Ovary (tissue), 9 donors: Measurements from ENCODE around the gene SNX32. TPM values are rescaled to one million over a fixed set of nuclear protein-coding genes. Genes with fewer than 3 reads are reported as not detected.

Source experiments
- DNase-seq, 5 donors: peaks; one replicate each; pipeline ENCODE4 v3.0.0-alpha.2; 2019 to 2020
- H3K27ac ChIP-seq, 2 donors: fragments of 200-600 bp; one replicate each; pipeline versions ENCODE4 v1.5.1 to v1.8.0; 2019 to 2022
- H3K27me3 ChIP-seq: fragments of 200-600 bp; one replicate; pipeline ENCODE4 v1.8.0; 2022
- H3K36me3 ChIP-seq: fragments of 200-600 bp; sonication (generic); one replicate; pipeline ENCODE4 v1.5.1; 2019
- H3K4me1 ChIP-seq: one replicate; pipeline ENCODE4 v1.8.1; 2013; ENCODE audit warnings: mild to moderate bottlenecking, moderate library complexity; ENCODE audit not compliant: insufficient read depth
- H3K4me3 ChIP-seq: fragments of 200-600 bp; sonication (generic); one replicate; pipeline ENCODE4 v1.5.1; 2017
- H3K9me3 ChIP-seq, 2 donors: fragments of 200-600 bp in 1 of 2; sonication (generic) in 1 of 2; one replicate each; pipeline versions ENCODE4 v1.5.1 to v1.8.1; 2013 to 2019; ENCODE audit warnings: mild to moderate bottlenecking in 1 of 2, moderate library complexity in 1 of 2
- CTCF ChIP-seq, 3 donors: fragments of 450-650 bp in 2 of 3; fragments of 200-600 bp in 1 of 3; IDR thresholded peaks; one replicate each; pipeline versions ENCODE4 v1.5.1 to v1.8.0; 2016 to 2022; ENCODE audit warnings: antibody characterized with exemption in 3 of 3, mild to moderate bottlenecking in 1 of 3
- EP300 ChIP-seq: sonication (generic); formaldehyde crosslinking; IDR thresholded peaks from one replicate; pipeline ENCODE4 v1.6.1; 2017; ENCODE audit warnings: antibody characterized with exemption
- POLR2A ChIP-seq: fragments of 450-650 bp; IDR thresholded peaks from one replicate; pipeline ENCODE4 v1.6.1; 2017; ENCODE audit warnings: antibody characterized with exemption, mild to moderate bottlenecking, moderate library complexity
- WGBS, 3 donors: extraction: QIAGEN DNeasy Blood & Tissue Kit in 1 of 3; methylation state at CpG; one replicate each; pipeline versions ENCODE4 v1.1.5 to v1.1.7; 2013 to 2017; 5-methylcytosine and 5-hydroxymethylcytosine counted together
- intact Hi-C, 4 donors: fragments of 100-400 bp; cut with DNase I; formaldehyde crosslinking; loops; one replicate each; pipeline versions ENCODE4 v1.11.0 to v1.15.1; 2022 to 2023
- polyA plus RNA-seq, 2 donors: library from polyadenylated mRNA; stranded (reverse); fragments of 200-250 nt in 1 of 2; fragments of 350-450 nt in 1 of 2; fragmentation: Illumina TruSeq in 1 of 2; extraction: RNeasy Lipid Tissue Mini Kit (QIAGEN cat#74804) in 1 of 2; gene quantifications; one replicate each; pipeline ENCODE4 v1.2.3, GENCODE V29; 2013 to 2014
- total RNA-seq, 7 donors: library from RNA; depleted of rRNA in 2 of 7; stranded (reverse); fragments of >200 nt in 2 of 7; fragmentation: NEBNext Ultra II Directional in 3 of 7; extraction: Animal tissue kit (Norgen Biotek cat#: 25700) in 3 of 7; gene quantifications; one replicate each; pipeline versions ENCODE4 v1.1.0 to v1.2.4, GENCODE V29; 2016 to 2023
- donor health status: DM: no; HTN: no; CAD: no; lungs with moderate emphysema.
- donor health status: DM: no; HTN: no; CAD: no.
- donor health status: Bipolar disorder and iron deficiency.
- donor health status: DM: yes; HTN: yes; CAD: no.
- donor health status: DM: no; HTN: no; CAD: no.
- donor health status: DM: yes; HTN: yes; CAD: no.

SNX32 gene
- total and polyA plus RNA-seq, 9 donors = 0.40 to 3.0 (median 1.3) TPM; not detected in 1

DNA sequence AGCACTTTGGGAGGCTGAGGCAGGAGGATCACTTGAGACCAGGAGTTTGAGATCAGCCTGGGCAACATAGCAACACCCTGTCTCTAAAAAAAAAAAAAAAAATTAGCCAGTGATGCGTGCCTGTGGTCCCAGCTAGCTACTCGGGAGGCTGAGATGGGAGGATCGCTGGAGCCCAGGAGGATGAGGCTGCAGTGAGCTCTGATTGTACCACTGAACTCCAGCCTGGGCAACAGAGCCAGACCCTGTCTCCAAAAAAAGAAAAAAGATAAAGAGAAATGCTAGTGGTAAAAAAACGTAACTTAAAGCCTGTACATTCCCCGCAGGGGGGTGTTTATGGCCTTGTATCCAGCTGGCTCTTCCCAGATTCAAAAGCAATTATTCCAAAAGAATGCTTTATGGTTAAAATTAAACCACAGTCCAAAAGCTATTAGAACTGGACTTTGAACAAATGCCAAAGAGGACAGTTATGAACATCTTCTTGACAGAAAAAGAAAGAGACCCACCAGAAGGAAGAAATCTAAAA lies 16.4 kb upstream of the SNX32 start:
- WGBS, 3 donors = 45 to 55% (median 53%) methylated on average over 5 of the region's 5 CpGs
- Histone ChIP-seq H3K4me3 (peak overlapping the region; percentile 49), H3K27me3 (no peaks in the 10 kb centered on the region), H3K27ac (peak overlapping the region in 1 of 2 donors; percentile 72), H3K36me3 (no peaks in the 10 kb centered on the region), H3K4me1 (peaks cover 2% of the 10 kb centered on the region), H3K9me3 (no peaks in the 10 kb centered on the region)
- DNase-seq = no peak
- intact Hi-C loops = loop anchor here in 2 of 4 donors (5.0 to 10.0 kb wide), 2 partner anchors 103 to 110 kb away; partner anchors contain the start of gene KAT5 (in 1 of the 2)
- no peak for TF ChIP-seq POLR2A
- no peak for TF ChIP-seq EP300
- no peak for TF ChIP-seq CTCF (IDR thresholded peaks at IDR 0.05)

DNA sequence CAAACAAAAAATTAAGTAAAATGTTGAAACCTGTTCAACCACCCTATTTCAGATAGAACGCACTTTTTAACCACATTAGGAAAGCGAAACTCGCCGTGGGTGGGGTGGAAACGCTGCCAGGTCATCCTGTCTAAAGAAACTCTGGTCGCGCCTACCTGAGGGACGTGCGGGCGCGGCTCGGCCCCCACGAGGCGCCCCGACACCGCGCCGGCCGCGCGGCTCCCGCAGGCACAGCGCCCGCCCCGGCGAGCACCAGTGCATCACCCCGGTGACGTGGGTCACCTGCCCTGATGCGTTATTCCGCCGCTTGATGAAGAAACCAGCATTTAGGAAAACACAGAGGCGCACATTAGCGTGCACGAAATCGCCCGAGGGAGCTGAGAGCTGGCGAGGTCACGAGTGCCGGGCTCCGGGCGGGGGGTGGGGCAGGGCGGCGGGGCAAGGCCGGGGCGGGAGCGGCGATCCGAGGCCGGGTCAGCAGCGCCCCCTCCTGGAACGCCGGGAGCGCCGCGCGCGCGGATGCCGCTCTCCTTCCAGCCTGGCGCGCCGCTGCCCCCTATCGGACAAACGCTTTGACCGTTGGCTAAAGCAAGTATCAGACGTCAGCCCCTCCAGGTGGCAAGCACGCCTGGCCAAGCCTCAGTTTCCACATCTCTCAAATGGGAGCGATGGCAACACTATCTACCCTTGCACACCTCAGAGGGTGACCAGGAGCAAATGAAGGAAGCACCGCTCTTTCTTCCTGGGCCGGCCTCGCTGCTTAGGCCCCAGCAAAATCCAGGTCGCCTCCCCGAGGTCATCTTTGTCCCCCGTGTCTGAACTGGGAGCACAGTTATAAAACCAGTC lies 15.7 kb upstream of the SNX32 start:
- Histone ChIP-seq H3K27me3 (no peaks in the 10 kb centered on the region), H3K4me1 (peaks cover 2% of the 10 kb centered on the region), H3K4me3 (peak overlapping the region; percentile 49), H3K27ac (peak overlapping the region in 1 of 2 donors; percentile 72), H3K36me3 (no peaks in the 10 kb centered on the region), H3K9me3 (no peaks in the 10 kb centered on the region)
- DNase-seq = peak; percentile 92 to 98 (median 97)
- WGBS, 3 donors = 4 to 9% (median 6%) methylated on average over 46 to 74 of the region's 74 CpGs
- no peak for TF ChIP-seq EP300
- TF ChIP-seq CTCF (IDR thresholded peaks at IDR 0.05) = peak; percentile 96 to 97 (median 96)
- no peak for TF ChIP-seq POLR2A
- intact Hi-C loops = loop anchor here in 3 of 4 donors (1.0 to 10.0 kb wide), 4 partner anchors 38 to 111 kb away; partner anchors contain the start of genes KAT5 (in 2 of the 3) and AP5B1 (in 1 of the 3)

DNA sequence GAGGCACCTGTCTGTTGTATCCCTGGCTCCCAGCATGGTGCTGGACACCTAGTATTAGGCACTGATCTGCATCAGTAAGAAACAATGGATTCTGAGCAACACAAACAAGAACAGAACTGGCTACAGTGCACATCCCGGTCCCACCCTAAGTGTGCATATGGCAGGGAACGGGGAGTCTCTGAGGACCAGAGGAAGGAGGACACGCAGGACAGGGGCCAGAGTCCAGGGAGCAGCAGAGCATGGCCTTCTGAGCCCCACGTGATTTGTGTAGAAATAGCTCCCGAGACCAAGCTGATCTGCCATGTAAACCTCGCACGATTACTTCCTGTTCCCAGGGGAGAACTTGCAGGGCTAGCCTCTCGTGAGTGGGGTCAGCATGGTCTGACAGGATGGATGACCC lies 12.7 kb upstream of the SNX32 start:
- no peak for DNase-seq
- WGBS, 3 donors = 55 to 65% (median 60%) methylated on average over 8 of the region's 8 CpGs
- no peaks in the 10 kb centered on the region for H3K27me3 ChIP-seq
- H3K4me3 ChIP-seq = no peak overlapping the region
- TF ChIP-seq CTCF (IDR thresholded peaks at IDR 0.05) (no peak), POLR2A (no peak), EP300 (no peak)
- intact Hi-C loops = no loop called here
- H3K27ac ChIP-seq = no peak overlapping the region
- H3K36me3 ChIP-seq = no peaks in the 10 kb centered on the region
- no peaks in the 10 kb centered on the region for H3K9me3 ChIP-seq
- peaks cover 2% of the 10 kb centered on the region for H3K4me1 ChIP-seq

- intact Hi-C loops = no loop called here
- Histone ChIP-seq H3K27me3 (no peaks in the 10 kb centered on the region), H3K4me3 (no peak overlapping the region), H3K36me3 (no peaks in the 10 kb centered on the region), H3K27ac (no peak overlapping the region), H3K9me3 (no peaks in the 10 kb centered on the region), H3K4me1 (no peaks in the 10 kb centered on the region)
- DNase-seq = no peak
- 71 to 77% (median 77%) methylated on average over 15 of the region's 15 CpGs for WGBS, 3 donors
- TF ChIP-seq CTCF (IDR thresholded peaks at IDR 0.05) = no peak
- no peak for TF ChIP-seq POLR2A
- no peak for TF ChIP-seq EP300
These were observed 10.8 kb upstream of the SNX32 start for GRCh38 chr11:65822776-65823528.
